HG03025 (cell line): ENCODE measurements around the gene RAP1GDS1.
"Not testable (repeated sequence)": the region's sequence is repeated elsewhere in the genome, so short reads cannot be mapped to it uniquely, and the experiment has no call there.

ENCODE experiments used
- ATAC-seq: cut with Tn5 transposase; IDR thresholded peaks from one replicate; pipeline ENCODE4 v1.9.1; 2021; ENCODE audit warnings: mild to moderate bottlenecking, moderate library complexity; ENCODE audit not compliant: unreplicated experiment, low FRiP score

RAP1GDS1 gene

DNA sequence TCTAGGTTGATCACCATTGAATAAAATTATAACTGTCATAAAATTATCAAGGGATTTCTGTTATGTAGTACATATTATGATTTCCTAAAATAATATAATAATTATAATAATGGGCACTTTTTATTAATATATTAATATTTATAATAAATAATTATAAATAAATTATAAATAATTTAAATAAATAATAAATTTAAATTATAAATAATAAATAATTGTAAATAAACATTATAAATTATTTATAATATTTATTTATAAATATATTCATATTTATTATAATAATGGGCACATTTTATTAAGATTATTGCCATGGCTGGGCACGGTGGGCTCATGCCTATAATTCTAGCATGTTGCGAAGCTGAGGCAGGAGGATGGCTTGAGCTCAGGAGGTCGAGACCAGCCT, 24.5 kb downstream of the RAP1GDS1 start:
- ATAC-seq = no peak

DNA sequence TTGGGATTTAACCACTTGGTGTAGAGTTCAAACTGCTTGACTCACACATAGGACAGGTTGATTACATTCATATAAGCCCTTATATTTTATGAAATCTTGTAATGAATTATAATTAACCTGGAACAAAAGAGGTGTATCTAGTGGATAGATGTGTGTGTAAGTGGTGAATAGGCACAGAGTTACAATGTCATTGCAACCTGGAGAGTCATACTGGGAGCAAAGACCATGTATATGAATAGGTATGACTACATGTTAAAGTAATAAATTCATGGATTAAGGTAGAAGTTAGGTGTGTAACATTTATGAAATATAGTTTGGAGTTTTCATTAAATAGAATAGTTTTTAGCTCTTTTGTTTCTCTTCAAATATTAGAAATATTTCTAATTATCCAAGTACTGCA, 26.1 kb downstream of the RAP1GDS1 start:
- no peak for ATAC-seq

DNA sequence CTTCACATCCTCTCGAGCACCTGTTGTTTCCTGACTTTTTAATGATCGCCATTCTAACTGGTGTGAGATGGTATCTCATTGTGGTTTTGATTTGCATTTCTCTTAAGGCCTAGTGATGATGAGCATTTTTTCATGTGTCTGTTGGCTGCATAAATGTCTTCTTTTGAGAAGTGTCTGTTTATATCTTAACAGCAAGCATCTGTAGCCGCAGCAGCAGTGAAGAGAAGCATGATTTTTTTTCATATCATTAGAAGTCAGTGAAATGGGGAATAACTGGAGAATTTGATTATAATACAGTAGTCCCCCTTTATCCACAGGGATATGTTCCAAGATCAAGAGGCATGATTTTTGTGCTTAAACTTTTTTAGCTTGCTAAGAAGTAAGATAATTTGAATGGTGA, 27.5 kb downstream of the RAP1GDS1 start:
- not testable (repeated sequence) for ATAC-seq

GRCh38 chr4:98289375-98289774, 28.2 kb downstream of the RAP1GDS1 start:
- no peak for ATAC-seq

- no peak for ATAC-seq
Observed at GRCh38 chr4:98290511-98290910, 29.3 kb downstream of the RAP1GDS1 start.

- ATAC-seq = no peak
Observed at GRCh38 chr4:98293104-98293887, 32.1 kb downstream of the RAP1GDS1 start.

- no peak for ATAC-seq
Observed at GRCh38 chr4:98298022-98298421, 36.8 kb downstream of the RAP1GDS1 start.

GRCh38 chr4:98300706-98301105, 39.5 kb downstream of the RAP1GDS1 start:
- no peak for ATAC-seq

DNA sequence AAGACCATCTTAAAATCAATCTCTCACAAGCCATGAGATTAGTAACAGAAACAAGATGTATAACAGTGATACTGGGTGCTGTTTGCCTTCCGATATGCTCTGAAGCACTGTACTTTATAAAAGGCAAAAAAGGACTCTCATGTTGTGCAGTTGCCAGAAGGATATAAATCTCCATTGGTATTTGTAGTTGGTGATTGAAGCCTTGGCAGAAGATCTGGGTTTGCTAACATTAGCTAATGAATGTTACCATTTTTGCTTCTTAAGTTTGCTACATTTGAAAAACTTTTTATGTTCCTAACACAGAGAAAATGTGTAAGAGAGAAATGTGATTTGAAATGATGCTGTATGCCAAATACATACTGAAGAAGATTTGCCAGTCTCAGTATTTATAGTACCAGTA, 44.4 kb downstream of the RAP1GDS1 start:
- ATAC-seq = no peak

DNA sequence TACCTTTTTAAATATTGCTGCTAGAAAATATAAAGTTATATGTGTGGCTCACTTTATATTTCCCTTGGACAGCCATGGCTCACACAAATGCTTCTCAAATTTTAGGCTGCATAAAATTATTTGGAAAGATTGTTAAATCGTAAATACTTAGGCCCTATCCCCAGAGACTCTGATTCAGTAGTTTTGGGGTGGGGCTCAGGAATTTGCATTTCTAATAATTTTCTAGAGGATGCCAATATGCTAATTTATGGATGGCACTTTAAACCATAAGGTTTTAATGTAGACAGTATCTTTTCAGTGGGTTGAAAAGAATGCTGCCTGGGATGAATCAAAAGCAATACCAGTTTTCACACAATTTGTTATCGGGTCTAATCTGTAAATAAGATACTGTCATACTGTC, 49.7 kb downstream of the RAP1GDS1 start:
- no peak for ATAC-seq

DNA sequence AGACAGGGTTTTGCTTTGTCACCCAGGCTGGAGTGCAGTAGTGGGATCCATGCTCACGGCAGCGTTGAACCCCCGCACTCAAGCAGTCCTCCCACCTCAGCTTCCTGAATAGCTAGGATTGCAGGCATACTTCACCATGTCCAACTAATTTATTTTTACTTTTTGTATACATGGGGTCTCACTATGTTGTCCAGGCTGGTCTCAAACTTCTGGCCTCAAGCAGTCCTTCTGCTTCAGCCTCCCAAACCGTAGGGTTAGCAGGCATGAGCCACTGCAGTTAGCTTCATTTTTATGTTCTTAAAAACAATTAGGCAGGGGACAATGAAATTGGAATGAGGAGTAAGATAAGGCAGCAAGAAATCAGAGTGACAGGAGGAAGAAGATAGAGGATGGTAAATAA, 50.5 kb downstream of the RAP1GDS1 start:
- ATAC-seq = no peak

- ATAC-seq = no peak
Observed at GRCh38 chr4:98314791-98315565, 53.8 kb downstream of the RAP1GDS1 start.

DNA sequence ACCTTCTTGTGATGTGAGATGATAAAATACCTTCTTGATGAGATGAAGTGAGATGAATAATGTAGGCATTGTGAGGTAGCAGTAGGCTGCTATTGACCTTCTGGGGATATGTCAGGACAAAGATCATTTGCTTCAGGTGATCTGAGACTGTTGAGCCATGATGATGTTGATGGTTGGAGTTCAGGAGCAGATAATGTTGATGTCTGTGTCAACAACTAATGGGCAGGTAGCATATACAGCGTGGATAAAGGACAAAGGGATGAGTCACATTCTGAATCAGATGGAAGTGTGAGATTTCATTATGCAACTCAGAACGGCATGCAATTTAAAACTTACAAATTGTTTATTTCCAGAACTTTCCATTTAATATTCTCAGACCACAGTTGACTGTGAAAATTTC, 57.3 kb downstream of the RAP1GDS1 start:
- ATAC-seq = no peak

DNA sequence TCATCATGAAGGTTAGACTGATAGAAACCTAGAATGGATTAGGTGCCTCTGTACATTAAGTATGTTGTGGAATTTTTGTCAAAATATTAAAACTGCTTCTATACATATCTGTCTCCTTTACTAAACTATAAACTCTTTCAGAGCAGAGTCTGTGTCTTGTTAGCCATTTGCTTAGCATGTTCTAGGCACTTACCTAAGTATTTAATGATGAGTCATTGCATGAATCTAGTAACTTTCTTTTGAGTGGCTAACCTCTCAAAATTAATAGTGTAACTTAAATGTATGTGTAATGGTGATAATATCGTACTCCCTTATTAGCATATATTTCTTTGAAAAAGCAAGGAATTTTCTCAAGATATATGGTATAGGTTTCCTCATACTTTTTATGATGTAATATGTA, 57.8 kb downstream of the RAP1GDS1 start:
- ATAC-seq = no peak

DNA sequence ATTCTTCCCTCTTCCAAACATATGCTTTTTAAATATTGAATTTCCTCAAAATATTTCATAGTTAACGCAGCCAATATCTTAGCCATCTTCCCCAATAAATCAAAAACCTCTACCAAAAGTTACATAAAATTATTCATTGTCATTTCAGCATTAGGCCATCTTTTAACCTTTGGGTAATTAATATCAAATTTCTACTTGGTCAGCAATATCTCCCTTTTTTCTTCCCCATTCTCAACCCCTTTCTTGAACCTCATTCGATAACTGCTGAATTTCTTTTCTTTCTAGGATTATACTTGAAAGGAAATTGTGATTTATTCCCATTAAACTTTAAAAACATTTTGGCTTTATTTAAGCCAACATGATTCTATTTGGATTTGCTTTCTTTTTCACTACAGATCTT, 65.0 kb downstream of the RAP1GDS1 start:
- no peak for ATAC-seq

- ATAC-seq = no peak
Observed at GRCh38 chr4:98327694-98328093, 66.5 kb downstream of the RAP1GDS1 start.

DNA sequence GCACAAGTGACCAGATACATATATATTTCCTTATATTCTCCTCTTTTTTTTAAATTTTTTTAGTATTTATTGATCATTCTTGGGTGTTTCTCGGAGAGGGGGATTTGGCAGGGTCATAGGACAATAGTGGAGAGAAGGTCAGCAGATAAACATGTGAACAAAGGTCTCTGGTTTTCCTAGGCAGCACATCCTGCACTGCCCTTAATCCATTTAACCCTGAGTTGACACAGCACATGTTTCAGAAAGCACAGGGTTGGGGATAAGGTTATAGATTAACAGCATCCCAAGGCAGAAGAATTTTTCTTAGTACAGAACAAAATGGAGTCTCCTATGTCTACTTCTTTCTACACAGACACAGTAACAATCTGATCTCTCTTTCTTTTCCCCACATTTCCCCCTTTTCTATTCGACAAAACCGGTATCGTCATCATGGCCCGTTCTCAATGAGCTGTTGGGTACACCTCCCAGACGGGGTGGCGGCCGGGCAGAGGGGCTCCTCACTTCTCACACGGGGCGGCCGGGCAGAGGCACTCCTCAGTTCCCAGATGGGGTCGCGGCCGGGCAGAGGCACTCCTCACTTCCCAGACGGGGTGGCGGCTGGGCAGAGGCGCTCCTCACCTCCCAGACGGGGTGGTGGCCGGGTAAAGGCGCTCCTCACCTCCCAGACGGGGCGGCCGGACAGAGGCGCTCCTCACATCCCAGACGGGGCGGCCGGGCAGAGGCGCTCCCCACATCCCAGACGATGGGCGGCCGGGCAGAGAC, 68.9 kb downstream of the RAP1GDS1 start:
- not testable (repeated sequence) for ATAC-seq

DNA sequence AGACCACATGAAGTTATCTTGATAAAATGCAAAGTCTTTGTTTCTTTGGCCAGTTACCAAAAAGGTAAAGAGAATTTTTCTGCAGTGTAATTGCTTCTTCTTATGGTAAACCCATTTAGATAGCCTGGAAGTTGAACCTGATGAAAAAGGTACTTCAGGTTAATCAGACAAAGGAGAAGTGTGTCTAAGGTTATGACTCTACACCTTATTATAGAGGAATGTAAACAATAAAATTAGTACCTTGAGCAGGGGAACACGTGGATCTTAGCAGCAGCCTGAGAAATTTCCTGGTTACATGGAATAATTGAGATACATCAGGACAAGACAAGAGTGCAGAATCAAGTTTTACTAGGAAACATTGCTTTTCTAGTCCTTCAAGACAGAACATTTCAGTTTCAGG, 70.8 kb downstream of the RAP1GDS1 start:
- ATAC-seq = no peak

DNA sequence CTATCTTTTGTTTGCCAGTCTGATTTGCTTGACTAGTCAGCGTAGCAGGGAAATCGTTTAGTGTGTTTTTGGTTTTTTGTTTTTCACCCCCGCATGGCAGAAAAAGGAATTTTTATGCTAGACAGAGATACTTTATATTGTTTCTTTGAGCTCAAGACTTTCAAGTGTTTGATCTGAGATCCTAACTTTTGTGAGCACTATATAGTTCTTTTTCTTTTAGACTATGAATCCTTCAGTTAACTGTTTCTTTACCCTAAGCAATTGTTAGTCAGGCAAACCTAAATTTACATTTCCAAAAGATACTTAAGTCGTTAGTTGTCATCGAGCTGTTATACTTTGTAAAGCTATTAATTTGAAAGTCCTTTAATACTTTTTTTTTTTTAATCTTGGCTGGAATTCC, 73.3 kb downstream of the RAP1GDS1 start:
- no peak for ATAC-seq

DNA sequence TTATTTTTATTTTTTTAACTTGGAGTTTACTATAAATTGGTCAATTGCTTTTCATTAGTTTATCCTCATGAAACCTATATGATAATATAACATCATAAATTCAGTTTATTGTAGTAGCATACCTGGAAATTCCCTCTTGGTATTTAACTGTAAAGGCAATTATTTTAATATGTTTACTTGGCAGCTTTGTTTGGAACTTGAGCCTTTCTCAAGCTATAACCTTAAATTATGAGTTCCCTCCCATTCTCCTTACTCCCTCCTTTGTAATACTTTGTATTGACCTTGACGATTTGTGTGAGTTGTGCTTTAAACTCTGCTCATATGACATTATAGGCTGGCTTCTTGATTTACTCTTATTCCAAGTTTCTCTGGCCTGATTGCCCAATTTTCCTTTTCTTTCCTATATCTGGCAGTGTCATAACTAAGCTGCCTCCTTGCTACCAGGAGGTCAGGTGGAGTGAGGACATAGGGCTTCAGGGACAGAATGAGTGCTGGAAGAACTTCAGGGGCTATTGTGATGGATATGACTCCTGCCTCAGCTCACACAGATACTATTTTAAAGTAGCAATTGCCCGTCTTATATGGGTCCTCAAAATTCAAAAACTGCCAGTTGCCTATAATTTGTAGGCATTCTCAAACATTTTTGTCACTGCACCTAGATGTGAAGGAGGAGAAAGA, 77.7 kb downstream of the RAP1GDS1 start:
- no peak for ATAC-seq

GRCh38 chr4:98341309-98341708, 80.1 kb downstream of the RAP1GDS1 start:
- no peak for ATAC-seq
